ENCODE measurements around the gene TINCR.
"Not testable (repeated sequence)": the region's sequence is repeated elsewhere in the genome, so short reads cannot be mapped to it uniquely, and the experiment has no call there.

Gene TINCR

GRCh38 chr19:5567360-5567969, at the start of gene TINCR:
Gene TINCR (minus strand): TSS chr19:5567953.
- no peak for DNase-seq

DNA sequence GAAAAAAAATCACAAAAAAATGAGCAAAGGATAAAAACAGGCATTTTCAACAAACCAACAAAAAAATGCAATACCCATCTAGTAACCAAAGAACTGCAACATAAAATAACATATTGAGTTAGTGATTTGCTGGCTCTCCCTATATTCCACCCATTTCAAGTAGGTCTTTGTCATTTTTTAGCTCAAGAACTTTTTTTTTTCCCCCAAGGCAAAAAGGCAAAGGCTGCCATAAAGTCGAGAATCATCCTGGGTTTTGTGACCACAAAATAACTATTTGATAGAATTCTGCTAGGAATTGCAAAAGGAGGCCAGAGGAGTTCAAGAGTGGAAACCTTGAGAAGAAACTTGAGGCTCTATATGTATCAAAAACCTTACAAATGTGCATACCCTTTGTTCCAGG, 49.3 kb upstream of the TINCR start:
- DNase-seq, result no peak

DNA sequence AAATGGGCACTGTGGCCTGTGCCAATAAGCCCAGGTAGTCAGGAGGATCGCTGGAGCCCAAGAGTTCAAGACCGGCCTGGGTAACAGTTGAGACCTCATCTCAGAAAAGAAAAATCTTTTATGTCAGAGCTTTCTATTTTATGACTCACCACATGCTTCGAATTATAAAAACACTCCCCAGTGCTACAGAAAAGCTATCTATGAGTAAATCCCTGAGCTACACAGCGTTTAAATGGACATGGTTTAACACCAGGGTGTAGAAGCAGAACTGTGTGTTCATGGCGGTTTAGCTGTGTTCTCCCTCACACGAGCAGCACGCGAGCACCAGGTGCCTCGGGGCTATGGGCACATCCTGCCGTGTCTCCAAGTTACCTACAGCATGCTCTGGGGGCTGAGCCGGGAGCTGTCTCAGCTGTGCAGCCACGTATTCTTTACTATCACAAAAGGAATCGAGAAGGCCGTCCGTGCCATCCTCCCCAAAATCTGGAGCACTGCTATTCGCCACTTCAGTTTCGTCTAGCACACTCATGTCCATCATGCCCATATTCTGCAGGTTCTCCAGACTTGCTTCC, 48.1 kb upstream of the TINCR start:
- no peak for DNase-seq

DNA sequence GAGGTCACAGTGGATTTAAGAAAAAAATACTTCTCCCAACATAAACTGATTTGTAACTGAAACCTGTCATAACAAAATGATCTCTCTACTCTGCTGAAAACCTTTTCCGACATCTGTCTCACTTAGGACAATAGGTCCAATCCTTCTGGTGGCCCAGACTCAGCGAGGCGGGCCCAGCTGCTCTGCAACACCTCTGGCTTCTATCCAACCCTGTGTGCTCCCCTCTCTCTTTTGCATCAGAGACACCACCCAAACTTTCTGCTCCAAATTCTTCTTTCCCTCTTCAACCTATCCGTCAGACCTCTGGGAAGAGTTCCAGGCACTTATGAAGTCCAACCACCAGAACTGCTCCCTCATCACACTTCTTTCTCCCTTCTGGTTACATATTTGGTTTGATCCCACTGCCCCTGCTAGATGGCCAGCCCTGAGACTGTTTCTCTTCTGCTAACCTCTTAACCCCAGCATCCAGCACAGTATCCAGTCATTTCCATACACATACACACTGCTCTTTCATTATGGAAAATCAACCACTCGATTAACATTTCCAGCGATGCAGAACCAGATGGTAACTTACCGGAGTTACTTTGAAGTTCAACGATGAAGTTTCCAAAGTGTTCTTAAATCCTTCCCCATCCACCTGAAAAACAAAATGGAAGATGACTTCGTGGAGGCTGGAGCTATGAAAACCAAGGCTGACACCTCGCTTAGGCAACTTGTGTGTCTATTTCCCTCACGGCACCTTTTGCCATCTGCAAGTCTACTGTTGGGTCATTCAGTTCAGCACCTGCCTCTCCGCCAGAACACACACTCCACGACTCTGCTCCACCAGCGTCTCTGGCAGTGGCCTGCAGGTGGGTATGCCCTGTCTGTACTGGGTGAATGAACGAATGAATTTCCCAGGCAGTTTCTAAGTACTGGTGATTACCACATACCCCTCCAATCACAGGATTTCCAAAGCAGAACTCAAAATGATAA, 45.4 kb upstream of the TINCR start:
- DNase-seq, result no peak

GRCh38 chr19:5609881-5610448, 42.2 kb upstream of the TINCR start:
- DNase-seq, result no peak

- DNase-seq, result not testable (repeated sequence)
Observed at GRCh38 chr19:5608766-5609165, 41.0 kb upstream of the TINCR start.

DNA sequence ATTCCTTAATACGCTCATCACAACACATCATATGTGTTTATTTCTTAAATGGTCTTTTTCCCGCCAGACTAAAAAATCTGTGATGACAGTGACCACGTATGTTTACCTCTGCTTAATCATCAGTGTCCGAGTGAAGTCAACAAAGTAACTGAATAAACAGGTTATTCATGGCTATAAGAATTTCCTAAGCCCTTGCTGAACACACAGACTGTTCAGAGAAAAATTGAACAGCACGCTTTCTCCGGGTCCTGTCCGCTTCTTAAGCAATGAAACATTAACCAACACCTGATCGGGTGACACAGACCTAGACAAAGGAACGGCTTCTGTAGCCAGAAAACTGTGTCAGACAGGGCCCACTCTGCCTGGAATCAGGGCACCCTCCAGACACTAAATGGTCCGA, 40.5 kb upstream of the TINCR start:
- DNase-seq, result no peak

DNA sequence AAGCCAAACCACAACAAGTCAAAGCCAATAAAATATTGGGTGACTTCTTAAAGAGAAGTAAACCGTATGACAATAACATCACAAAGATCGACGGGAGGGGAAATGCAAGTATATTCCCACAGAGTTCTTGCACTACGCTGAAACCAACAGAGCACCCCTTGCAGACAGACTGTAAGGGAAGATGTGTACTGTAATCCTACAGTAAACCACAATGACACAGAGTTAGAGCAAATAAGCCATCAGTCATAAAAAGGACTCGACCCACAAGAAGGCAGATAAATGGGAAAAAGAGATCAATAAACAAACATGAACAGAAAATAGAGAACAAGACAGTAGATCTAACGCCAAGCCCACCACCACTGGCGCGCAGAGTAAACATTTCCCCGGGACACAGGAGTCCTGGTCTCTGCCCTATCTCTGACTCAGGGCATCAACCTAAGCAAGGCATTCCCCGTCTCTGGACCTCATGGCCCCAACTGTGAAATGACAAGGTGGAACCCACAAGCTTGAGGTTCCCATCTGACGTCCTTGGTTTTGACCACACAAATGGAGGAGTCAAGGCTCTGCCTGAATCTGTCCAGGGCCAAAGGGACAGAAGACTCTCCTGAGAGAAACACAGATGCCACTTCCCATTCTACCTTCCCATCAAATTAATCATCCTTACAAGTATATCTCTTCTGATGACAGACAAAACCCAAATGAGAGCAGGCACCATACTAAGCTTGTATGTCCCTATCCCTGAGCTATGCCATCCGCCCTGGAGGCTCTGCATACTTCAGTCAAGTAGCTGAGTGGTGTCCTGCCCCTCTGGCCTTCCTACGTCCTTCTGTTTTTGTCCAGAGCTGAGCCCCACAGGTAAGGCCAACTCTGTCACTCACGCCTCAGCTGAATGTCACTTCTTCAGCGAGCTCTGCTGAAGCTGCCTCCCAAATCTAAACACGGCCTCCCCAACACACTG, 39.8 kb upstream of the TINCR start:
- DNase-seq, result no peak

- no peak for DNase-seq
Observed at GRCh38 chr19:5605362-5605761, 37.6 kb upstream of the TINCR start.

- no peak for DNase-seq
Observed at GRCh38 chr19:5603626-5604025, 35.9 kb upstream of the TINCR start.

GRCh38 chr19:5600797-5601196, 33.0 kb upstream of the TINCR start:
- DNase-seq, result no peak

- DNase-seq, result no peak
Observed at GRCh38 chr19:5595745-5596144, 28.0 kb upstream of the TINCR start.

GRCh38 chr19:5595129-5595528, 27.4 kb upstream of the TINCR start:
- no peak for DNase-seq

DNA sequence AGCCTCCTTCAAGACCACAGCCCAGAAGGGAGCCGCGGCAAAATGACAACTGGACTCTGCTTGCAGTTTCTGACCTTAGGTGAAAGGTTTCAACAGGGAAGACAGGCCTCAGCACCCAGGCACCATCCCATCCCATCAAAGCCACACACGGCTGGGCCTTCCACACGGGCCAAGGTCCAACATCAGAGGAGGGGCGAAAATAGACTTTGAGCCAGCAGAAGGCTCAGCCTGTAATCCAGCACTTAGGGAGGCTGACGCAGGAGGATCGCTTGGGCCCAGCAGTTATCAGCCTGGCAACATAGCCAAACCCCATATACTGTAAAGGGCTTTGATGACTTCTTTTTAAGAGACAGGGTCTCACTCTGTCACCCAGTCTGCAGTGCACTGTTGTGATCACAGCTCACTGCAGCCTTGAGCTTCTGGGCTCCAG, 26.8 kb upstream of the TINCR start:
- DNase-seq, result no peak

- no peak for DNase-seq
Observed at GRCh38 chr19:5593343-5594255, 25.8 kb upstream of the TINCR start.

DNA sequence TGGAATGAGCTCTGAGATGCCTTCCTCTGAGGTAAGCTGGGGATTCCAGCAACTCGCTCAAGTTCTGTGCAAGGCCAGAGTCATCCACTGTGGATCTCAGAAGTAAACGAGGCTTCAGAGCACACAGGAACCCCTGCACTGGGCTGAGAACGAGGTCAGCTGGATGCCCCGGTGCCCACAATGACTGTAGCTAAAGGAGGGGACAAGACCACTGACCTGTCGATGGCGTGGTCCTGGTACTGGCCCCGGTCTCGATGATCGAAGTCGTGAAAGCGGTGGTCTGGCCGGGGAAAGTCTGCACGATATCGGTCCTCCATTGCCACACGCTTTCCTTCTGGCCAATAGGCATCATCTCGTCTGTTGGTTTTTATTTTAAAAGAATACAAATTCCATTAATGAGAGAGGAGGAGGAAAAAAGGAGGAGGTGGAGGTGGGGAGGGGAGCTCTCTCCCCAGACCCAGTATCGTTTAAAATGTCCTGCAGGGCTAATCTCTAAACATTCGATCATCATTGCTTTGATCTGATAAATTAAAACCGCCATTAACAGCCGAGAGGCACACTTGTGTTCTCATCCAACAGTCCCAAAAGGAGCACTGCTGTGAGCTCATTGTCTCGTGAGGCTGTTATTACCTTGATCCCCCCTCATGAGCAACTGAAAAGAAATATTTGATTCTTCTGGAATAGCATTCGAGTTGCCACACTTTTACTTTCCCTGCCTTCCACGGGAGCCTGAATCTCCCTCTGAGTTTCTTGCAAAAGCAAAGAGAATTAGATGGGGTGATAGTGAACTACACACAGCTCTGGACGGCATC, 25.0 kb upstream of the TINCR start:
- DNase-seq, result no peak

DNA sequence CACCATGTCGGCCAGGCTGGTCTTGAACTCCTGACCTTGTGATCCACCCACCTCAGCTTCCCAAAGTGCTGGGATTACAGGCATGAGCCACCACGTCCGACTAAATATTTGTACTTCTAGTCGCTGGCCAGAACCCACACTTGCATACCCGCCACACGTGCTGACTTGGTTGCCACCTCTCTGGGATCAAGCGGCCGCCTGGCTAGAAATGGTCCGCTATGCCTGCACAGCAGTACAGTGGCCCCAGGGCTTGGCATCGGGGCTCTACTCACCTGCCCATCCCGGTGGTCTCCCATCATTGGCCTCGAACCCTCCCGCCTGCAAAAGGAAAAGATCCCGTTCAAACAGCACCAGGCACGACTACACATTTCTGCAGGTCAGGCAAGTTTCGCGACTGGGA, 23.7 kb upstream of the TINCR start:
- no peak for DNase-seq

DNA sequence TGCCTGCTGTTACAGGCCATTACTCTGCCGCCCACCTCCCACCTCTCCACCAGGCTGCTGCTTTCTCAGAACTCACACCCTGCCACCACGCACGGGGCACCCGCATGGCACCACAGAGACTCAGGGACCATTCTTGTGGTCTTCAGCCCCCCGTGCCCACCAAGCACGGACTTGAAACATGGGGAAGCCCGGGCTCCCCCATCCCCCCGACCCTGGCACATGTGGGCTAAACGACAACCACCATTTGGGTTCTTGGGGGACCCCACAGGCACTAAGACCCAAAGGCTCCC, 23.1 kb upstream of the TINCR start:
- no peak for DNase-seq

GRCh38 chr19:5590151-5590864, 22.6 kb upstream of the TINCR start:
- DNase-seq, result no peak

Data from activated CD4-positive, alpha-beta T cell treated with anti-CD3 and anti-CD28 coated beads, Interleukin-2, amount 50 U/mL, for 4 hours (primary cell).